HepG2 (cell line): ENCODE data around the gene BCAS3. TPM values are rescaled to one million over a fixed set of nuclear protein-coding genes. Genes with fewer than 3 reads are reported as not detected.

Experiments used
- ASH2L ChIP-seq: fragments of 300-600, 200-600 bp; sonication (generic); IDR thresholded peaks from 2 replicates; pipeline ENCODE4 v1.7.0; 2017; ENCODE audit warnings: low read depth, mild to moderate bottlenecking, moderate library complexity, mixed read lengths, low read length; ENCODE audit not compliant: insufficient read length
- DMAP1 ChIP-seq: IDR thresholded peaks from 2 replicates; pipeline ENCODE4 v1.6.1; 2016
- KDM5A ChIP-seq: fragments of 200-600 bp; sonication (generic); IDR thresholded peaks from 2 replicates; pipeline ENCODE4 v1.7.0; 2018; ENCODE audit warnings: antibody characterized with exemption, mild to moderate bottlenecking, low read length, borderline replicate concordance
- KMT2A ChIP-seq: sonication (generic); formaldehyde crosslinking; IDR thresholded peaks from 2 replicates; pipeline ENCODE4 v1.4.0; 2020; ENCODE audit warnings: missing genetic modification reagents
- MTA3 ChIP-seq: sonication (generic); formaldehyde crosslinking; IDR thresholded peaks from 2 replicates; pipeline ENCODE4 v1.4.0; 2020; ENCODE audit warnings: missing genetic modification reagents
- NFIB ChIP-seq: sonication (generic); formaldehyde crosslinking; IDR thresholded peaks from 2 replicates; pipeline ENCODE4 v1.9.0; 2021; ENCODE audit warnings: missing genetic modification reagents, mild to moderate bottlenecking, borderline replicate concordance
- NRL ChIP-seq: sonication (generic); formaldehyde crosslinking; IDR thresholded peaks from 2 replicates; pipeline ENCODE4 v1.5.0; 2020; ENCODE audit warnings: missing genetic modification reagents, mild to moderate bottlenecking, moderate library complexity, borderline replicate concordance
- PHF8 ChIP-seq: sonication (generic); formaldehyde crosslinking; IDR thresholded peaks from 2 replicates; pipeline ENCODE4 v1.5.0; 2020; ENCODE audit warnings: missing genetic modification reagents
- PTBP1 ChIP-seq: fragments of 200-400 bp; formaldehyde crosslinking; IDR thresholded peaks from 2 replicates; pipeline ENCODE4 v1.6.1; 2018; ENCODE audit warnings: low read length, low read depth; ENCODE audit not compliant: poor library complexity, severe bottlenecking
- RELA ChIP-seq: sonication (generic); formaldehyde crosslinking; IDR thresholded peaks from 2 replicates; pipeline ENCODE4 v1.4.0; 2020; ENCODE audit warnings: missing genetic modification reagents
- SPEN ChIP-seq: sonication (generic); formaldehyde crosslinking; IDR thresholded peaks from 2 replicates; pipeline ENCODE4 v1.5.1; 2020; ENCODE audit warnings: low read depth, mild to moderate bottlenecking, missing genetic modification reagents
- TBX2 ChIP-seq: sonication (generic); formaldehyde crosslinking; IDR thresholded peaks from 2 replicates; pipeline ENCODE4 v1.5.0; 2020; ENCODE audit warnings: missing genetic modification reagents, mild to moderate bottlenecking, borderline replicate concordance
- U2AF2 ChIP-seq: fragments of 200-400 bp; formaldehyde crosslinking; IDR thresholded peaks from 2 replicates; pipeline ENCODE4 v1.6.1; 2017; ENCODE audit warnings: low read depth, mild to moderate bottlenecking, low read length
- ZBTB21 ChIP-seq: sonication (generic); formaldehyde crosslinking; IDR thresholded peaks from 2 replicates; pipeline ENCODE4 v1.4.0; 2020; ENCODE audit warnings: missing genetic modification reagents
- ZBTB7A ChIP-seq: sonication (generic); formaldehyde crosslinking; IDR thresholded peaks from 2 replicates; pipeline ENCODE4 v1.8.0; 2022; ENCODE audit warnings: mild to moderate bottlenecking, missing genetic modification reagents
- ZNF160 ChIP-seq: sonication (generic); formaldehyde crosslinking; IDR thresholded peaks from 2 replicates; pipeline ENCODE4 v1.8.0; 2022; ENCODE audit warnings: mild to moderate bottlenecking, inconsistent platforms, missing genetic modification reagents
- ZNF274 ChIP-seq: sonication (generic); formaldehyde crosslinking; IDR thresholded peaks from 2 replicates; pipeline ENCODE4 v1.5.1; 2020; ENCODE audit warnings: mild to moderate bottlenecking, missing genetic modification reagents
- ZNF335 ChIP-seq: sonication (generic); formaldehyde crosslinking; IDR thresholded peaks from 2 replicates; pipeline ENCODE4 v1.4.0; 2020; ENCODE audit warnings: missing genetic modification reagents
- ZNF431 ChIP-seq: sonication (generic); formaldehyde crosslinking; IDR thresholded peaks from 2 replicates; pipeline ENCODE4 v1.9.0; 2022; ENCODE audit warnings: missing genetic modification reagents, low read depth, mild to moderate bottlenecking, borderline replicate concordance
- ZNF530 ChIP-seq: sonication (generic); formaldehyde crosslinking; IDR thresholded peaks from 2 replicates; pipeline ENCODE4 v1.5.0; 2020; ENCODE audit warnings: low read depth, mild to moderate bottlenecking, missing genetic modification reagents
- ZNF749 ChIP-seq: sonication (generic); formaldehyde crosslinking; IDR thresholded peaks from 2 replicates; pipeline ENCODE4 v1.8.0; 2022; ENCODE audit warnings: mild to moderate bottlenecking, missing genetic modification reagents, moderate library complexity, borderline replicate concordance
- ZNF768 ChIP-seq: sonication (generic); formaldehyde crosslinking; IDR thresholded peaks from 2 replicates; pipeline ENCODE4 v1.4.0; 2020; ENCODE audit warnings: missing genetic modification reagents
- ZZZ3 ChIP-seq: sonication (generic); formaldehyde crosslinking; IDR thresholded peaks from 2 replicates; pipeline ENCODE4 v1.4.0; 2020; ENCODE audit warnings: missing genetic modification reagents, mild to moderate bottlenecking, borderline replicate concordance
- polyA plus RNA-seq, 8 experiments: library from polyadenylated mRNA; depleted of rRNA in 3 of 8; stranded (reverse) in 7 of 8; unstranded in 1 of 8; fragments of >200 nt; fragmentation: Illumina TruSeq in 4 of 8; extraction: Trizol in 4 of 8; gene quantifications; 2 replicates each; pipeline versions ENCODE4 v1.2.1 to v1.2.3, GENCODE V29; 2011 to 2016; ENCODE audit warnings: low read depth in 4 of 8, missing spikeins in 1 of 8, mixed read lengths in 1 of 8; ENCODE audit not compliant: insufficient read depth in 1 of 8
- total RNA-seq, 5 experiments: library from RNA; depleted of rRNA; stranded (reverse); fragments of >200 nt; fragmentation: Illumina TruSeq; extraction: Trizol; gene quantifications; 2 replicates each; pipeline ENCODE4 v1.2.3, GENCODE V29; 2016; ENCODE audit warnings: low read depth in 1 of 5
- TF ChIP-seq, protein P1 (sequence below): sonication (generic); formaldehyde crosslinking; IDR thresholded peaks from 2 replicates; pipeline ENCODE4 v1.8.0; 2022; ENCODE audit warnings: missing genetic modification reagents, mild to moderate bottlenecking, moderate library complexity, borderline replicate concordance
- TF ChIP-seq, protein P2 (sequence below): sonication (generic); formaldehyde crosslinking; conservative IDR thresholded peaks from 2 replicates; pipeline ENCODE4 v1.5.0; 2020; ENCODE audit warnings: missing genetic modification reagents
- TF ChIP-seq, protein P3 (sequence below): sonication (generic); formaldehyde crosslinking; IDR thresholded peaks from 2 replicates; pipeline ENCODE4 v1.5.0; 2020; ENCODE audit warnings: mild to moderate bottlenecking, missing genetic modification reagents, borderline replicate concordance

The BCAS3 gene
- total and polyA plus RNA-seq, 2 of the 13 experiments (the other 11 are each of a cell fraction or from before 2014, with no cell fraction given), result 10.7 to 11.2 TPM

DNA sequence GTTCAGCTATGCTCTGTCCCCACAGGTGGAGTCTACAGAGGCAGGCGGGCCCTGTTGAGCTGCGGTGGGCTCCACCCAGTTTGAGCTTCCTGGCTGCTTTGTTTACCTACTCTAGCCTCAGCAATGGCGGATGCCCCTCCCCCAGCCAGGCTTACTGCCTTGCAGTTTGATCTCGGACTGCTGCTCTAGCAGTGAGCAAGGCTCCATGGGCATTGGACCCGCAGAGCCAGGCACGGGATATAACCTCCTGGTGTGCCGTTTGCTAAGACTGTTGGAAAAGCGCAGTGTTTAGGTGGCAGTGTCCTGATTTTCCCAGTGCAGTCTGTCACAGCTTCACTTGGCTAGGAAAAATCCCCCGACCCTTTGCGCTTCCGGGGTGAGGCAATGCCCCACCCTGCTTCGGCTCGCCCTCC, 89.1 kb downstream of the BCAS3 start (continued):
- TF ChIP-seq, protein P1, sequence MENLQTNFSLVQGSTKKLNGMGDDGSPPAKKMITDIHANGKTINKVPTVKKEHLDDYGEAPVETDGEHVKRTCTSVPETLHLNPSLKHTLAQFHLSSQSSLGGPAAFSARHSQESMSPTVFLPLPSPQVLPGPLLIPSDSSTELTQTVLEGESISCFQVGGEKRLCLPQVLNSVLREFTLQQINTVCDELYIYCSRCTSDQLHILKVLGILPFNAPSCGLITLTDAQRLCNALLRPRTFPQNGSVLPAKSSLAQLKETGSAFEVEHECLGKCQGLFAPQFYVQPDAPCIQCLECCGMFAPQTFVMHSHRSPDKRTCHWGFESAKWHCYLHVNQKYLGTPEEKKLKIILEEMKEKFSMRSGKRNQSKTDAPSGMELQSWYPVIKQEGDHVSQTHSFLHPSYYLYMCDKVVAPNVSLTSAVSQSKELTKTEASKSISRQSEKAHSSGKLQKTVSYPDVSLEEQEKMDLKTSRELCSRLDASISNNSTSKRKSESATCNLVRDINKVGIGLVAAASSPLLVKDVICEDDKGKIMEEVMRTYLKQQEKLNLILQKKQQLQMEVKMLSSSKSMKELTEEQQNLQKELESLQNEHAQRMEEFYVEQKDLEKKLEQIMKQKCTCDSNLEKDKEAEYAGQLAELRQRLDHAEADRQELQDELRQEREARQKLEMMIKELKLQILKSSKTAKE (CRISPR knock-in tag), result no peak
- TF ChIP-seq ZBTB7A (no peak), MTA3 (CRISPR knock-in tag) (no peak), ZZZ3 (CRISPR knock-in tag) (no peak), KMT2A (CRISPR knock-in tag) (no peak), ZNF431 (CRISPR knock-in tag) (no peak), ZNF749 (CRISPR knock-in tag) (no peak), ZNF160 (CRISPR knock-in tag) (no peak), PTBP1 (no peak), PHF8 (CRISPR knock-in tag) (no peak), ZBTB21 (CRISPR knock-in tag) (no peak), SPEN (CRISPR knock-in tag) (no peak), ZNF335 (CRISPR knock-in tag) (no peak), NRL (CRISPR knock-in tag) (no peak), DMAP1 (CRISPR knock-in tag) (no peak), NFIB (CRISPR knock-in tag) (no peak), TBX2 (CRISPR knock-in tag) (peak; percentile 52; the same call in 1 of the 2 replicates), ZNF768 (CRISPR knock-in tag) (no peak), ASH2L (no peak), RELA (CRISPR knock-in tag) (no peak), U2AF2 (no peak), ZNF274 (no peak), KDM5A (no peak), ZNF530 (CRISPR knock-in tag) (no peak)
- TF ChIP-seq, protein P2, sequence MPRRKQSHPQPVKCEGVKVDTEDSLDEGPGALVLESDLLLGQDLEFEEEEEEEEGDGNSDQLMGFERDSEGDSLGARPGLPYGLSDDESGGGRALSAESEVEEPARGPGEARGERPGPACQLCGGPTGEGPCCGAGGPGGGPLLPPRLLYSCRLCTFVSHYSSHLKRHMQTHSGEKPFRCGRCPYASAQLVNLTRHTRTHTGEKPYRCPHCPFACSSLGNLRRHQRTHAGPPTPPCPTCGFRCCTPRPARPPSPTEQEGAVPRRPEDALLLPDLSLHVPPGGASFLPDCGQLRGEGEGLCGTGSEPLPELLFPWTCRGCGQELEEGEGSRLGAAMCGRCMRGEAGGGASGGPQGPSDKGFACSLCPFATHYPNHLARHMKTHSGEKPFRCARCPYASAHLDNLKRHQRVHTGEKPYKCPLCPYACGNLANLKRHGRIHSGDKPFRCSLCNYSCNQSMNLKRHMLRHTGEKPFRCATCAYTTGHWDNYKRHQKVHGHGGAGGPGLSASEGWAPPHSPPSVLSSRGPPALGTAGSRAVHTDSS, result 0 out of 2 replicates have a peak, but pooled peaks have one; percentile 35
- TF ChIP-seq, protein P3, sequence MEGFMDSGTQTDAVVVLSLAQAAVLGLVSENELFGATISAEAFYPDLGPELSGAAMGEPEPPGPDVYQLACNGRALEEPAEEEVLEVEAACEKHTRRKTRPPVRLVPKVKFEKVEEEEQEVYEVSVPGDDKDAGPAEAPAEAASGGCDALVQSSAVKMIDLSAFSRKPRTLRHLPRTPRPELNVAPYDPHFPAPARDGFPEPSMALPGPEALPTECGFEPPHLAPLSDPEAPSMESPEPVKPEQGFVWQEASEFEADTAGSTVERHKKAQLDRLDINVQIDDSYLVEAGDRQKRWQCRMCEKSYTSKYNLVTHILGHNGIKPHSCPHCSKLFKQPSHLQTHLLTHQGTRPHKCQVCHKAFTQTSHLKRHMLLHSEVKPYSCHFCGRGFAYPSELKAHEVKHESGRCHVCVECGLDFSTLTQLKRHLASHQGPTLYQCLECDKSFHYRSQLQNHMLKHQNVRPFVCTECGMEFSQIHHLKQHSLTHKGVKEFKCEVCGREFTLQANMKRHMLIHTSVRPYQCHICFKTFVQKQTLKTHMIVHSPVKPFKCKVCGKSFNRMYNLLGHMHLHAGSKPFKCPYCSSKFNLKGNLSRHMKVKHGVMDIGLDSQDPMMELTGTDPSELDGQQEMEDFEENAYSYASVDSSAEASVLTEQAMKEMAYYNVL (CRISPR knock-in tag), result no peak
